Osteocyte (in vitro differentiated cells): Measurements from ENCODE around the gene MAP2K2. TPM values are rescaled to one million over a fixed set of nuclear protein-coding genes. Genes with fewer than 3 reads are reported as not detected.

ENCODE experiments used
- DNase-seq: peaks from one replicate; pipeline ENCODE4 v3.0.0; 2021; ENCODE audit warnings: mixed read lengths; ENCODE audit not compliant: unreplicated experiment; ENCODE audit errors: extremely low spot score
- H3K27ac Mint-ChIP-seq: one replicate; pipeline ENCODE4 v1.8.0; 2021; ENCODE audit warnings: mild to moderate bottlenecking, mixed read lengths; ENCODE audit not compliant: unreplicated experiment
- H3K27me3 Mint-ChIP-seq: one replicate; pipeline ENCODE4 v1.8.0; 2021; ENCODE audit warnings: mixed read lengths; ENCODE audit not compliant: unreplicated experiment
- H3K36me3 Mint-ChIP-seq: one replicate; pipeline ENCODE4 v1.8.0; 2021; ENCODE audit warnings: mixed read lengths; ENCODE audit not compliant: unreplicated experiment
- H3K4me1 Mint-ChIP-seq: one replicate; pipeline ENCODE4 v1.8.0; 2021; ENCODE audit warnings: mixed read lengths; ENCODE audit not compliant: unreplicated experiment
- H3K4me3 Mint-ChIP-seq: one replicate; pipeline ENCODE4 v1.8.0; 2021; ENCODE audit warnings: mild to moderate bottlenecking, moderate library complexity, mixed read lengths; ENCODE audit not compliant: unreplicated experiment
- H3K9me3 Mint-ChIP-seq: one replicate; pipeline ENCODE4 v1.8.0; 2021; ENCODE audit warnings: mixed read lengths; ENCODE audit not compliant: unreplicated experiment
- total RNA-seq: library from RNA; stranded (reverse); gene quantifications from 2 replicates; pipeline ENCODE4 v1.2.1, GENCODE V29; 2021
- TF ChIP-seq, protein P1 (sequence below): fragments of 200-600 bp; sonication (generic); IDR thresholded peaks from 2 replicates; pipeline ENCODE4 v1.5.0; 2021; ENCODE audit warnings: antibody characterized with exemption, mild to moderate bottlenecking, moderate library complexity

The MAP2K2 gene
- total RNA-seq, 1 donor from 2014 or later: 174 TPM

DNA sequence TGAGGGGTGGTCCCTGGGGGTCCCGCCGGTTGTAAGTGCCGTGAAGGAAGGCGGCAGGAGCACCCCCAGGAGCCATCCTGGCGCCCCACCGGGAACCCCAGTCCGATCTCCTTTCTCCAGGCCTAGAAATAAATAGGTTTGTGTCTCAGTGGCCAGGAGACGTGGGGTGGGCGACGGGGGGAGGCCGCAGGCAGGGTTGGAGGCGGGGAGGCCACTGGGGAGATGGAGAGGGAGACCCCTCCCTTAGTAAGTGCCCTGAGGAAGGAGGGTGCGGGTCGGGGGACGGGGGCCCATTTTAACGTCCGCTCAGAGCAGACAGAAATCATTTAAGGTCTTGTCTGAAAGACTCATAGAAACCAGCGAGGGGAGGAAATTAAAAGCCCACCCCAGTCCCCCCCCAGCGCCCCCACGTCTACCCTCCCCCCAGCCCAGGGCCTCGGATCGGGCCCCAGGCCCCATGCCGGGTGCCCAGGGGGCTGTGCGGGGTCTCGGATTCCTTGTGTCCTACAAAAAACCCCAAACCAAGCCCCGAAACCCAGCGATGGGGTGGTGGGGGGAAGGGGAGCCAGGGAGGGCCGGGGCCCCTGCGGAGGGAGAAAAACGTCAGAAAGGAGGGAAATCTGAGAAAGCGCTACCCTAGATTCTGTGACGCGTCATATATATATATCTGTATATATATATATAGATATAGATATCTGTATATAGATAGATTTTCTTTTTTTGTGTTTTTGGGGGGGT lies 76.8 kb downstream of the MAP2K2 start:
- H3K9me3 Mint-ChIP-seq: no peaks in the 10 kb centered on the region
- H3K27ac Mint-ChIP-seq: no peak overlapping the region
- DNase-seq: no peak
- H3K36me3 Mint-ChIP-seq: peaks cover 19% of the 10 kb centered on the region
- H3K27me3 Mint-ChIP-seq: no peaks in the 10 kb centered on the region
- H3K4me1 Mint-ChIP-seq: peaks cover 16% of the 10 kb centered on the region
- TF ChIP-seq, protein P1, sequence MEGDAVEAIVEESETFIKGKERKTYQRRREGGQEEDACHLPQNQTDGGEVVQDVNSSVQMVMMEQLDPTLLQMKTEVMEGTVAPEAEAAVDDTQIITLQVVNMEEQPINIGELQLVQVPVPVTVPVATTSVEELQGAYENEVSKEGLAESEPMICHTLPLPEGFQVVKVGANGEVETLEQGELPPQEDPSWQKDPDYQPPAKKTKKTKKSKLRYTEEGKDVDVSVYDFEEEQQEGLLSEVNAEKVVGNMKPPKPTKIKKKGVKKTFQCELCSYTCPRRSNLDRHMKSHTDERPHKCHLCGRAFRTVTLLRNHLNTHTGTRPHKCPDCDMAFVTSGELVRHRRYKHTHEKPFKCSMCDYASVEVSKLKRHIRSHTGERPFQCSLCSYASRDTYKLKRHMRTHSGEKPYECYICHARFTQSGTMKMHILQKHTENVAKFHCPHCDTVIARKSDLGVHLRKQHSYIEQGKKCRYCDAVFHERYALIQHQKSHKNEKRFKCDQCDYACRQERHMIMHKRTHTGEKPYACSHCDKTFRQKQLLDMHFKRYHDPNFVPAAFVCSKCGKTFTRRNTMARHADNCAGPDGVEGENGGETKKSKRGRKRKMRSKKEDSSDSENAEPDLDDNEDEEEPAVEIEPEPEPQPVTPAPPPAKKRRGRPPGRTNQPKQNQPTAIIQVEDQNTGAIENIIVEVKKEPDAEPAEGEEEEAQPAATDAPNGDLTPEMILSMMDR: no peak
- no peak overlapping the region for H3K4me3 Mint-ChIP-seq

DNA sequence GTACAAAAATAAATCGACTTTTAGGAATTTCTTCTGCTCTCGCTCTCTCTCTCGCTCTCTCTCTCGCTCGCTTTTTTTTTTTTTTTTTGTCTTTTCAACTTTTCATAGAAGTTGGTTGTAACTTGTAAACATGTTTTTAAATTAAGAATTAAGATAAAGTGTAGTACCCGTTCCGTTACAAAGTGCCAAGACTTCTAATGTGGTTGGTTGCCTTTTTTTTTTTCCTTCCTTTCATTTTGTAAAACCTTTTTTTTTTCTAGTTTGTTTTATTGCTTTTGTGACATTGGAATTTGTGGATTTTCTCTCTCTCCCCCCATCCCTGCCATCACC lies 77.6 kb downstream of the MAP2K2 start:
- TF ChIP-seq, protein P1: no peak
- no peak overlapping the region for H3K27ac Mint-ChIP-seq
- H3K9me3 Mint-ChIP-seq: no peaks in the 10 kb centered on the region
- H3K27me3 Mint-ChIP-seq: no peaks in the 10 kb centered on the region
- no peak for DNase-seq
- H3K4me1 Mint-ChIP-seq: peaks cover 9% of the 10 kb centered on the region
- H3K4me3 Mint-ChIP-seq: no peak overlapping the region
- H3K36me3 Mint-ChIP-seq: peaks cover 19% of the 10 kb centered on the region

GRCh38 chr19:4045597-4046361 lies 78.1 kb downstream of the MAP2K2 start:
- no peak overlapping the region for H3K4me3 Mint-ChIP-seq
- DNase-seq: no peak
- peaks cover 6% of the 10 kb centered on the region for H3K4me1 Mint-ChIP-seq
- H3K27me3 Mint-ChIP-seq: no peaks in the 10 kb centered on the region
- H3K36me3 Mint-ChIP-seq: peaks cover 15% of the 10 kb centered on the region
- H3K9me3 Mint-ChIP-seq: no peaks in the 10 kb centered on the region
- no peak overlapping the region for H3K27ac Mint-ChIP-seq
- TF ChIP-seq, protein P1: no peak

GRCh38 chr19:4044990-4045465 lies 78.9 kb downstream of the MAP2K2 start:
- H3K4me3 Mint-ChIP-seq: no peak overlapping the region
- peaks cover 11% of the 10 kb centered on the region for H3K36me3 Mint-ChIP-seq

More at GRCh38 chr19:4044990-4045465, 78.9 kb downstream of the MAP2K2 start:
- H3K27ac Mint-ChIP-seq: no peak overlapping the region
- no peaks in the 10 kb centered on the region for H3K27me3 Mint-ChIP-seq
- no peak for DNase-seq
- TF ChIP-seq, protein P1: no peak
- no peaks in the 10 kb centered on the region for H3K9me3 Mint-ChIP-seq
- H3K4me1 Mint-ChIP-seq: peaks cover 2% of the 10 kb centered on the region
